Measurements from ENCODE around the gene TANC1. TPM values are rescaled to one million over a fixed set of nuclear protein-coding genes. Genes with fewer than 3 reads are reported as not detected.

The TANC1 gene
- total RNA-seq, 2 donors from 2014 or later = 51.8 to 58.9 TPM

GRCh38 chr2:159149747-159150146 lies 181.3 kb downstream of the TANC1 start:
- no peak overlapping the region for H3K27ac ChIP-seq
- H3K9me3 ChIP-seq = no peaks in the 10 kb centered on the region
- H3K27me3 ChIP-seq = no peaks in the 10 kb centered on the region
- H3K36me3 ChIP-seq = peaks cover 9% of the 10 kb centered on the region
- no peak for TF ChIP-seq CTCF (IDR thresholded peaks at IDR 0.05)
- no peak overlapping the region for H3K4me3 ChIP-seq
- H3K4me1 ChIP-seq = peaks cover 0 to 63% of the 10 kb centered on the region in 2 donors
- no peak for DNase-seq (ENCODE audit: low spot score)

GRCh38 chr2:159150280-159150746 lies 181.9 kb downstream of the TANC1 start:
- no peak for DNase-seq (ENCODE audit: low spot score)
- H3K4me3 ChIP-seq = no peak overlapping the region
- TF ChIP-seq CTCF (IDR thresholded peaks at IDR 0.05) = no peak
- no peaks in the 10 kb centered on the region for H3K9me3 ChIP-seq
- no peaks in the 10 kb centered on the region for H3K27me3 ChIP-seq
- H3K36me3 ChIP-seq = peaks cover 9% of the 10 kb centered on the region
- peaks cover 0 to 62% of the 10 kb centered on the region in 2 donors for H3K4me1 ChIP-seq
- no peak overlapping the region for H3K27ac ChIP-seq

- peaks cover 9% of the 10 kb centered on the region for H3K36me3 ChIP-seq
- no peaks in the 10 kb centered on the region for H3K27me3 ChIP-seq
- peaks cover 0 to 70% of the 10 kb centered on the region in 2 donors for H3K4me1 ChIP-seq
- H3K4me3 ChIP-seq = no peak overlapping the region
- H3K27ac ChIP-seq = no peak overlapping the region
- no peak for TF ChIP-seq CTCF (IDR thresholded peaks at IDR 0.05)
- H3K9me3 ChIP-seq = no peaks in the 10 kb centered on the region
- no peak for DNase-seq (ENCODE audit: low spot score)
These were observed 183.0 kb downstream of the TANC1 start for GRCh38 chr2:159151198-159152127.

GRCh38 chr2:159152128-159152778 lies 183.8 kb downstream of the TANC1 start:
- no peaks in the 10 kb centered on the region for H3K27me3 ChIP-seq
- no peaks in the 10 kb centered on the region for H3K9me3 ChIP-seq
- H3K27ac ChIP-seq = no peak overlapping the region
- peaks cover 0 to 62% of the 10 kb centered on the region in 2 donors for H3K4me1 ChIP-seq
- no peak for DNase-seq (ENCODE audit: low spot score)
- H3K4me3 ChIP-seq = no peak overlapping the region
- peaks cover 9% of the 10 kb centered on the region for H3K36me3 ChIP-seq
- TF ChIP-seq CTCF (IDR thresholded peaks at IDR 0.05) = no peak

GRCh38 chr2:159153063-159153462 lies 184.6 kb downstream of the TANC1 start:
- H3K27ac ChIP-seq = no peak overlapping the region
- H3K4me1 ChIP-seq = peaks cover 0 to 54% of the 10 kb centered on the region in 2 donors
- H3K4me3 ChIP-seq = no peak overlapping the region
- peaks cover 9% of the 10 kb centered on the region for H3K36me3 ChIP-seq
- no peaks in the 10 kb centered on the region for H3K27me3 ChIP-seq
- H3K9me3 ChIP-seq = no peaks in the 10 kb centered on the region
- DNase-seq (ENCODE audit: low spot score) = no peak
- TF ChIP-seq CTCF (IDR thresholded peaks at IDR 0.05) = no peak

Measured in right atrium auricular region (tissue), 2 donors.